Measurements from ENCODE around the gene TENM4.

Gene TENM4

GRCh38 chr11:78952890-78953289, 487.9 kb downstream of the TENM4 start:
- TF ChIP-seq CTCF (IDR thresholded peaks at IDR 0.05; ENCODE audit: borderline replicate concordance, insufficient read depth, low read depth, low read length) = no peak
- no peak overlapping the region for H3K4me3 ChIP-seq (ENCODE audit: low read depth, low read length)

GRCh38 chr11:78952175-78952574, 488.7 kb downstream of the TENM4 start:
- TF ChIP-seq CTCF (IDR thresholded peaks at IDR 0.05; ENCODE audit: borderline replicate concordance, insufficient read depth, low read depth, low read length) = no peak
- no peak overlapping the region for H3K4me3 ChIP-seq (ENCODE audit: low read depth, low read length)

DNA sequence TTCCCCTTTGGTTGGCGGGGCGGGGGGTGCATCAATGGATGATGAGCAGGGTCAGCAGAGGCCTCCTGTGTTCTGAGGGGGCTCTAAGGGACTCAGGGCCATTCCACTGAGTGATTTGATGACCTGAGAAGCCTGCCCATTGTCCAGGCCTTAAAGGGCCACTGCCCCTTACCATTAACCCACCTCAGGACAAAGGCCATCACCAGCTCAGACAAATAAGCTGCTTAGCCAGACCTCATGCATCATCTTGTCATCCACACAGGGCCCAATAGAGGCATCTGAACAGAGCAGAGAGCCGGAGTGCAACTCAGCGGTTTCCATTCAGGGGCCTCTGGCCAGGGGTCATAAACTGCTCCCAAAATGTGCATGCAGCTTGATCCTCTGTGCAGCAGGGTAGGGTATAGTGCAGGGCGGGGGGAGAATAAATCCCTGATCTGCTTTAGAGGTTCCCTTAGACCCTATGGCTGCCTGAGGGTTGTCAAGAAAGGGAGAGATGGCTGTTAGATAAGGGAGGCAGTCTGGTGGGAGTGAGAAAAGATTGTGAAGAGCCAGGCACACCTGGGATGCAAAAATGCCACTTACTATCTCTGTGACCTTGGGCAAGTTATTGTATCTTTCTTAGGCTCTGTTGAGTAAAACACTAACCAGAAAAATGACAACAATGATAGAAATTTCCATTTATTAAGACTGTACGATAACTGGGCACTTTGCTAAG, 490.7 kb downstream of the TENM4 start:
- no peak overlapping the region for H3K4me3 ChIP-seq (ENCODE audit: low read depth, low read length)
- no peak for TF ChIP-seq CTCF (IDR thresholded peaks at IDR 0.05; ENCODE audit: borderline replicate concordance, insufficient read depth, low read depth, low read length)

DNA sequence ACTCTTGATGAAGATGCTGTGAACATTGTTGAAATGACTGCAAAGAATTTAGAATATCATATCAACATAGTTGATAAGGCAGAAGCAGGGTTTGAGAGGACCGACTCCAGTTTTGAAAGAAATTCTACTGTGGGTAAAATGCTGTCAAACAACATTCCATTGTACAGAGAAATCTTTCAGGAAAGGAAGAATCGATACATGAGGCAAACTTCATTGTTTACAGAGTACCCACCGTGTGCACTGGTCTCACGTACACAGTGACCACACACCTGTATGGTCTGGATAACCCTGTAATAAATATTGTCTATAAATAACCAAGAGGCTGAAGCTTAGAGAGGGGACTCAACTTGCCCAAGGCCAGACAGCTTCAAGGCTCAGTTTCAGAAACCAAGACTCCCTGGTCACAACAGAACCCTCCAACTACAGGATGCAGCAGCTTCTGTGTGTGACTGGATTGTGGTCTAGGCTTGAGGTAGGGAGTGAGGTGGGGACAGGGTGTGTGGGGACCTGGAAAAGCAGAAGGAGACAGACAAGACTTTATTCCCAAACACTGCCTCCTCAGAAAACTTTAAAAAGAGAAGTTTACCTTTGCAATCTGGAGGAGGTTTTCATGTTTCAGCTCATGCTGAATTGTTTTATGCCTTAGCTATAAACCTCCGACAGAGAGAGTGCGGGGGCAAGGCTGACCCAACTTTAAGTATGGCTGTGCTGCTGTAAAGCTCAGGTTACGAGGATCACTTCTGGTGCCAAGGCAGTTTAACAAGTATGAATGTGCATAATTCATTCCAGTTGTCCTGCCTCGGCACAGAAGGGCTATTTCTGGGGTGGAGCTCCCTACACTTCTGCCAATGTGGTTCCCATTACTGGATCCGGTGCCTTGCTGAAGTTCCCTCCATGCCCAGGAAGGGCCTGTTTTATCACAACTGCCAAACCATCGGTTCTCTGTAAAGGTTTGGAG, 493.6 kb downstream of the TENM4 start:
- TF ChIP-seq CTCF (IDR thresholded peaks at IDR 0.05; ENCODE audit: borderline replicate concordance, insufficient read depth, low read depth, low read length) = no peak
- no peak overlapping the region for H3K4me3 ChIP-seq (ENCODE audit: low read depth, low read length)

DNA sequence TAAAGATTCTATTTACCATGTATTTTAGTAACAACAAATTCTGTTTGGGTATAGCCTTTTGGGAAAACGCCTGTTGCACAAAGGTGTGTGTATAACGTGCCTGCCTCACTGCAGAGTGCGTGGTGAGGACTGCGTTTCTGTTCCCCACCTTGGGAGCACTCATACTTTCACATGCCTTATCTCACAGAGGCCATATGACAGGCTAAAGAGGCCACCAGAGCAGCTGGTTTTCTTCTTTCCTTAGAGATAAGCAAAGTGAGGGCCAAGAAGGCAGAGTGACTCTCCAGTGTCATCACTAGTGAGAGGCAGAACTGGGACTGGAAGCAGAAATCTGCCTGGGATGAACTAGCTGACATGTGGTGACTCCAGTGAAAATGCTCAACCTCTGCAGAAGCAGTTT, 497.0 kb downstream of the TENM4 start:
- TF ChIP-seq CTCF (IDR thresholded peaks at IDR 0.05; ENCODE audit: borderline replicate concordance, insufficient read depth, low read depth, low read length) = no peak

DNA sequence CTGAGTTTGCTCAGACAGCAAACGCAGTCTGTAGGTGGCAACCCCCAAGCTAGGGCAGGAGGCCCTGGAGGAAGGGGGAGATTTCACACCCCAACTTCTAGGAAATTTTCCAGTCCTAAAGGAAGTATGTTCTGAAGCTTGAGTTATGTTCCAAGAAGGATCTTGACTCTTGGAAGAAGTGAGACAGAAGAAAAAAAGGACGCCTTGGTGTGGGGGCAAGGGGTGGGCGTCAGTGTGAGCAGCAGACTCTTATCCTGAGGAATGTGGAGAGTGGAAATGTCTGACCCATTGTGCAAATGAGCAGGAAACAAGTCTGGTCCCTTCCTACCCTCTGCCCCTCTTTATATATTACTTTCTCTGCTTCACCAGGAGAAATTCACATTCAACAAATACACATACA, 497.7 kb downstream of the TENM4 start:
- no peak for TF ChIP-seq CTCF (IDR thresholded peaks at IDR 0.05; ENCODE audit: borderline replicate concordance, insufficient read depth, low read depth, low read length)
- H3K4me3 ChIP-seq (ENCODE audit: low read depth, low read length) = no peak overlapping the region

More for the DNA sequence above, 497.0 kb downstream of the TENM4 start:
- H3K4me3 ChIP-seq (ENCODE audit: low read depth, low read length) = no peak overlapping the region

All from GM12875 (cell line).